ENCODE results near the gene STAMBP. TPM values are rescaled to one million over a fixed set of nuclear protein-coding genes. Genes with fewer than 3 reads are reported as not detected.

The STAMBP gene
- total RNA-seq, 5 donors from 2014 or later (not counting 1 experiment from before 2014, with no cell fraction given): 21.6 to 32.5 (median 28.9) TPM

GRCh38 chr2:73844087-73844486 lies 15.3 kb downstream of the STAMBP start:
- Histone ChIP-seq H3K9me3 (no peaks in the 10 kb centered on the region), H3K36me3 (ENCODE audit: control insufficient read depth in 2 of 2, extremely low read depth in 1 of 2, insufficient read depth in 1 of 2, low read length in 1 of 2) (peaks cover 5 to 65% of the 10 kb centered on the region in 2 donors), H3K4me1 (ENCODE audit: control insufficient read depth in 1 of 2, extremely low read depth in 1 of 2, insufficient read depth in 2 of 2, low read length in 2 of 2) (no peaks in the 10 kb centered on the region), H3K4me3 (ENCODE audit: control insufficient read depth in 1 of 2, extremely low read depth in 1 of 2, low read length in 1 of 2) (no peak overlapping the region), H3K27me3 (replicated peaks in 1 of 2; ENCODE audit: control insufficient read depth in 2 of 2, extremely low read depth in 1 of 2, insufficient read depth in 2 of 2, low read length in 1 of 2) (no peaks in the 10 kb centered on the region), H3K27ac (ENCODE audit: low read length) (no peak overlapping the region)
- H3K27ac Mint-ChIP-seq: no peak overlapping the region
- H3K9me3 Mint-ChIP-seq: no peaks in the 10 kb centered on the region
- ChIA-PET POLR2A (no interaction called here), CTCF (interaction anchor here (0.6 to 0.9 kb wide), 2 partner anchors 20 to 349 kb away, joined by 3 read pairs; no protein-coding TSS in a partner anchor)
- DNase-seq (no peak), ATAC-seq (replicated peaks in 1 of 4) (no peak)
- H3K4me3 Mint-ChIP-seq: no peak overlapping the region
- WGBS (ENCODE audit: insufficient coverage): 56% methylated on average over 2 of the region's 2 CpGs
- H3K36me3 Mint-ChIP-seq: peaks cover 39% of the 10 kb centered on the region
- peaks cover 5 to 16% (median 5%) of the 10 kb centered on the region in 3 donors for H3K4me1 Mint-ChIP-seq
- H3K27me3 Mint-ChIP-seq: no peaks in the 10 kb centered on the region

GRCh38 chr2:73850009-73850408 lies 21.2 kb downstream of the STAMBP start:
- Mint-ChIP-seq H3K9me3 (no peaks in the 10 kb centered on the region), H3K4me1 (no peaks in the 10 kb centered on the region), H3K27me3 (no peaks in the 10 kb centered on the region), H3K36me3 (peaks cover 53% of the 10 kb centered on the region), H3K4me3 (no peak overlapping the region), H3K27ac (no peak overlapping the region)
- peaks cover 8 to 89% of the 10 kb centered on the region in 2 donors for H3K36me3 ChIP-seq (ENCODE audit: control insufficient read depth in 2 of 2, extremely low read depth in 1 of 2, insufficient read depth in 1 of 2, low read length in 1 of 2)
- no peak for ATAC-seq (replicated peaks in 1 of 4)
- H3K4me1 ChIP-seq (ENCODE audit: control insufficient read depth in 1 of 2, extremely low read depth in 1 of 2, insufficient read depth in 2 of 2, low read length in 2 of 2): no peaks in the 10 kb centered on the region
- DNase-seq: no peak
- H3K27me3 ChIP-seq (replicated peaks in 1 of 2; ENCODE audit: control insufficient read depth in 2 of 2, extremely low read depth in 1 of 2, insufficient read depth in 2 of 2, low read length in 1 of 2): no peaks in the 10 kb centered on the region
- POLR2A ChIA-PET: no interaction called here
- H3K4me3 ChIP-seq (ENCODE audit: control insufficient read depth in 1 of 2, extremely low read depth in 1 of 2, low read length in 1 of 2): no peak overlapping the region
- H3K27ac ChIP-seq (ENCODE audit: low read length): no peak overlapping the region
- CTCF ChIA-PET: no interaction called here
- WGBS (ENCODE audit: insufficient coverage): no CpG with 5 or more reads among the region's 2 CpGs
- no peaks in the 10 kb centered on the region for H3K9me3 ChIP-seq

GRCh38 chr2:73851274-73851673 lies 22.5 kb downstream of the STAMBP start:
- Histone ChIP-seq H3K4me1 (ENCODE audit: control insufficient read depth in 1 of 2, extremely low read depth in 1 of 2, insufficient read depth in 2 of 2, low read length in 2 of 2) (no peaks in the 10 kb centered on the region), H3K36me3 (ENCODE audit: control insufficient read depth in 2 of 2, extremely low read depth in 1 of 2, insufficient read depth in 1 of 2, low read length in 1 of 2) (peaks cover 5 to 88% of the 10 kb centered on the region in 2 donors), H3K9me3 (no peaks in the 10 kb centered on the region), H3K4me3 (ENCODE audit: control insufficient read depth in 1 of 2, extremely low read depth in 1 of 2, low read length in 1 of 2) (no peak overlapping the region), H3K27me3 (replicated peaks in 1 of 2; ENCODE audit: control insufficient read depth in 2 of 2, extremely low read depth in 1 of 2, insufficient read depth in 2 of 2, low read length in 1 of 2) (no peaks in the 10 kb centered on the region), H3K27ac (ENCODE audit: low read length) (no peak overlapping the region)
- H3K27me3 Mint-ChIP-seq: no peaks in the 10 kb centered on the region
- ATAC-seq (replicated peaks in 1 of 4) (no peak), DNase-seq (peak in 2 of 35 experiments; percentile 9 to 24)
- H3K4me1 Mint-ChIP-seq: no peaks in the 10 kb centered on the region
- no peak overlapping the region for H3K4me3 Mint-ChIP-seq
- POLR2A ChIA-PET: no interaction called here
- CTCF ChIA-PET: no interaction called here
- no peaks in the 10 kb centered on the region for H3K9me3 Mint-ChIP-seq
- H3K36me3 Mint-ChIP-seq: peaks cover 58% of the 10 kb centered on the region
- no peak overlapping the region for H3K27ac Mint-ChIP-seq
- WGBS (ENCODE audit: insufficient coverage): 80% methylated on average over 2 of the region's 3 CpGs

- H3K27me3 ChIP-seq (replicated peaks in 1 of 2; ENCODE audit: control insufficient read depth in 2 of 2, extremely low read depth in 1 of 2, insufficient read depth in 2 of 2, low read length in 1 of 2): no peaks in the 10 kb centered on the region
- peaks cover 10 to 88% of the 10 kb centered on the region in 2 donors for H3K36me3 ChIP-seq (ENCODE audit: control insufficient read depth in 2 of 2, extremely low read depth in 1 of 2, insufficient read depth in 1 of 2, low read length in 1 of 2)
- DNase-seq (no peak), ATAC-seq (replicated peaks in 1 of 4) (no peak)
- no peaks in the 10 kb centered on the region for H3K27me3 Mint-ChIP-seq
- no peaks in the 10 kb centered on the region for H3K9me3 ChIP-seq
- ChIA-PET POLR2A (no interaction called here), CTCF (no interaction called here)
- H3K4me3 Mint-ChIP-seq: no peak overlapping the region
- no peaks in the 10 kb centered on the region for H3K4me1 Mint-ChIP-seq
- peaks cover 60% of the 10 kb centered on the region for H3K36me3 Mint-ChIP-seq
- no peak overlapping the region for H3K27ac Mint-ChIP-seq
- H3K9me3 Mint-ChIP-seq: no peaks in the 10 kb centered on the region
- H3K4me1 ChIP-seq (ENCODE audit: control insufficient read depth in 1 of 2, extremely low read depth in 1 of 2, insufficient read depth in 2 of 2, low read length in 2 of 2): no peaks in the 10 kb centered on the region
- H3K4me3 ChIP-seq (ENCODE audit: control insufficient read depth in 1 of 2, extremely low read depth in 1 of 2, low read length in 1 of 2): no peak overlapping the region
- no peak overlapping the region for H3K27ac ChIP-seq (ENCODE audit: low read length)
These were observed 23.3 kb downstream of the STAMBP start for GRCh38 chr2:73852020-73852419.

GRCh38 chr2:73855526-73855925 lies 26.8 kb downstream of the STAMBP start:
- no peaks in the 10 kb centered on the region for H3K4me1 Mint-ChIP-seq
- H3K36me3 ChIP-seq (ENCODE audit: control insufficient read depth in 2 of 2, extremely low read depth in 1 of 2, insufficient read depth in 1 of 2, low read length in 1 of 2): peaks cover 10 to 72% of the 10 kb centered on the region in 2 donors
- H3K9me3 ChIP-seq: no peaks in the 10 kb centered on the region
- H3K27ac ChIP-seq (ENCODE audit: low read length): no peak overlapping the region
- 100% methylated on average over 1 of the region's 2 CpGs for WGBS (ENCODE audit: insufficient coverage)
- H3K27me3 Mint-ChIP-seq: no peaks in the 10 kb centered on the region
- no peaks in the 10 kb centered on the region for H3K27me3 ChIP-seq (replicated peaks in 1 of 2; ENCODE audit: control insufficient read depth in 2 of 2, extremely low read depth in 1 of 2, insufficient read depth in 2 of 2, low read length in 1 of 2)
- no peak overlapping the region for H3K27ac Mint-ChIP-seq
- H3K4me3 Mint-ChIP-seq: no peak overlapping the region
- peaks cover 57% of the 10 kb centered on the region for H3K36me3 Mint-ChIP-seq
- no peaks in the 10 kb centered on the region for H3K4me1 ChIP-seq (ENCODE audit: control insufficient read depth in 1 of 2, extremely low read depth in 1 of 2, insufficient read depth in 2 of 2, low read length in 2 of 2)
- DNase-seq: no peak
- H3K4me3 ChIP-seq (ENCODE audit: control insufficient read depth in 1 of 2, extremely low read depth in 1 of 2, low read length in 1 of 2): no peak overlapping the region
- ChIA-PET CTCF (no interaction called here), POLR2A (no interaction called here)
- no peaks in the 10 kb centered on the region for H3K9me3 Mint-ChIP-seq
- no peak for ATAC-seq (replicated peaks in 1 of 4)

GRCh38 chr2:73856214-73856613 lies 27.5 kb downstream of the STAMBP start:
- ChIA-PET CTCF (no interaction called here), POLR2A (no interaction called here)
- Histone ChIP-seq H3K9me3 (no peaks in the 10 kb centered on the region), H3K4me1 (ENCODE audit: control insufficient read depth in 1 of 2, extremely low read depth in 1 of 2, insufficient read depth in 2 of 2, low read length in 2 of 2) (no peaks in the 10 kb centered on the region), H3K36me3 (ENCODE audit: control insufficient read depth in 2 of 2, extremely low read depth in 1 of 2, insufficient read depth in 1 of 2, low read length in 1 of 2) (peaks cover 9 to 72% of the 10 kb centered on the region in 2 donors), H3K27ac (ENCODE audit: low read length) (no peak overlapping the region), H3K4me3 (ENCODE audit: control insufficient read depth in 1 of 2, extremely low read depth in 1 of 2, low read length in 1 of 2) (no peak overlapping the region), H3K27me3 (replicated peaks in 1 of 2; ENCODE audit: control insufficient read depth in 2 of 2, extremely low read depth in 1 of 2, insufficient read depth in 2 of 2, low read length in 1 of 2) (no peaks in the 10 kb centered on the region)
- no peak overlapping the region for H3K4me3 Mint-ChIP-seq
- no peak overlapping the region for H3K27ac Mint-ChIP-seq
- peaks cover 58% of the 10 kb centered on the region for H3K36me3 Mint-ChIP-seq
- no peaks in the 10 kb centered on the region for H3K4me1 Mint-ChIP-seq
- no peak for ATAC-seq (replicated peaks in 1 of 4)
- H3K9me3 Mint-ChIP-seq: no peaks in the 10 kb centered on the region
- DNase-seq: no peak
- no peaks in the 10 kb centered on the region for H3K27me3 Mint-ChIP-seq

Data from T-cell (primary cell).